NCI-H1417 (cell line): ENCODE data around the gene FCRL6.

Experiments
- DNase-seq, 3 experiments: peaks; one replicate each; lab custom pipeline; 2025; lab: John Stamatoyannopoulos, UW

Gene FCRL6

GRCh38 chr1:159799446-159799985 is 2.6 kb upstream of the FCRL6 start:
- DNase-seq, result no peak

GRCh38 chr1:159800177-159800930 is 1.8 kb upstream of the FCRL6 start:
- no peak for DNase-seq

- no peak for DNase-seq
Observed at GRCh38 chr1:159803956-159804689, 2.0 kb downstream of the FCRL6 start.

GRCh38 chr1:159804924-159805323 is 2.8 kb downstream of the FCRL6 start:
- DNase-seq, result no peak

- DNase-seq, result no peak
Observed at GRCh38 chr1:159815926-159816325, 13.8 kb downstream of the FCRL6 start.

- DNase-seq, result peak; percentile 78 to 98 (median 96)
Observed at GRCh38 chr1:159817276-159818041, 15.3 kb downstream of the FCRL6 start.

- peak in 1 of 3 experiments; percentile 64 for DNase-seq
Observed at GRCh38 chr1:159821171-159821867, 19.2 kb downstream of the FCRL6 start.

- peak; percentile 72 to 97 (median 80) for DNase-seq
Observed at GRCh38 chr1:159823406-159823805, 21.2 kb downstream of the FCRL6 start.

GRCh38 chr1:159825564-159825963 is 23.4 kb downstream of the FCRL6 start:
- DNase-seq, result no peak

GRCh38 chr1:159826441-159827101 is 24.4 kb downstream of the FCRL6 start, which contains the start of gene SLAMF8:
SLAMF8 (plus strand) TSS chr1:159826873; CDS start chr1:159826899, 26 bp downstream.
- DNase-seq, result no peak

- no peak for DNase-seq
Observed at GRCh38 chr1:159827102-159827490, 24.9 kb downstream of the FCRL6 start.

GRCh38 chr1:159827549-159827948 is 25.4 kb downstream of the FCRL6 start:
- no peak for DNase-seq

- DNase-seq, result no peak
Observed at GRCh38 chr1:159828176-159828575, 26.0 kb downstream of the FCRL6 start.

- no peak for DNase-seq
Observed at GRCh38 chr1:159828581-159829272, 26.6 kb downstream of the FCRL6 start.

- DNase-seq, result peak in 1 of 3 experiments; percentile 63
Observed at GRCh38 chr1:159829273-159829634, 27.1 kb downstream of the FCRL6 start.

- DNase-seq, result no peak
Observed at GRCh38 chr1:159829822-159830465, 27.8 kb downstream of the FCRL6 start.

GRCh38 chr1:159830722-159831121 is 28.6 kb downstream of the FCRL6 start:
- no peak for DNase-seq

GRCh38 chr1:159831412-159832141 is 29.4 kb downstream of the FCRL6 start:
- peak in 2 of 3 experiments; percentile 23 to 68 for DNase-seq

- DNase-seq, result no peak
Observed at GRCh38 chr1:159832309-159832708, 30.1 kb downstream of the FCRL6 start.
